ENCODE data around the gene KLHL35.

DNA sequence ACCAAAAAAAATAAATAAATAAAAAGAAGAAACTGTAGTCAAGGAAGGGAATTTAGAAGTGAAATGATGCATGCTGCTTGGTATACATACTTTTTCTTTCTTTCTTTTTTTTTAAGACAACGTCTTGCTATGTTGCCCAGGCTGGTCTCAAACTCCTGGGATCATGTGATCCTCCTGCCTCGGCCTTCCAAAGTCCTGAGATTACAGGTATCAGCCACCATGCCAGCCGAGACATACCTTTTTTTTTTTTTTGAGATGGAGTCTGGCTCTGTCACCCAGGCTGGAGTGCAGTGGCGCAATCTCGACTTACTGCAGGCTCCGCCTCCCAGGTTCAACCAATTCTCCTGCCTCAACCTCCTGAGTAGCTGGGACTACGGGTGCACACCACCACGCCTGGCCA lies 59.8 kb downstream of the KLHL35 start:
- TF ChIP-seq, protein P1, sequence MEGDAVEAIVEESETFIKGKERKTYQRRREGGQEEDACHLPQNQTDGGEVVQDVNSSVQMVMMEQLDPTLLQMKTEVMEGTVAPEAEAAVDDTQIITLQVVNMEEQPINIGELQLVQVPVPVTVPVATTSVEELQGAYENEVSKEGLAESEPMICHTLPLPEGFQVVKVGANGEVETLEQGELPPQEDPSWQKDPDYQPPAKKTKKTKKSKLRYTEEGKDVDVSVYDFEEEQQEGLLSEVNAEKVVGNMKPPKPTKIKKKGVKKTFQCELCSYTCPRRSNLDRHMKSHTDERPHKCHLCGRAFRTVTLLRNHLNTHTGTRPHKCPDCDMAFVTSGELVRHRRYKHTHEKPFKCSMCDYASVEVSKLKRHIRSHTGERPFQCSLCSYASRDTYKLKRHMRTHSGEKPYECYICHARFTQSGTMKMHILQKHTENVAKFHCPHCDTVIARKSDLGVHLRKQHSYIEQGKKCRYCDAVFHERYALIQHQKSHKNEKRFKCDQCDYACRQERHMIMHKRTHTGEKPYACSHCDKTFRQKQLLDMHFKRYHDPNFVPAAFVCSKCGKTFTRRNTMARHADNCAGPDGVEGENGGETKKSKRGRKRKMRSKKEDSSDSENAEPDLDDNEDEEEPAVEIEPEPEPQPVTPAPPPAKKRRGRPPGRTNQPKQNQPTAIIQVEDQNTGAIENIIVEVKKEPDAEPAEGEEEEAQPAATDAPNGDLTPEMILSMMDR (IDR thresholded peaks at IDR 0.05; ENCODE audit: insufficient read depth, low read length, poor library complexity, severe bottlenecking): no peak
- TF ChIP-seq EZH2phosphoT487 (conservative IDR thresholded peaks at IDR 0.05; ENCODE audit: low read length): no peak

Data from SU-DHL-6 (cell line).